Heart left ventricle (tissue), 13 donors: ENCODE results near the gene MACROD1.

Source experiments
- POLR2A ChIP-seq, 2 donors: fragments of 450-650 bp; IDR thresholded peaks; one replicate each; pipeline ENCODE4 v1.6.1; 2017; ENCODE audit warnings: antibody characterized with exemption in 2 of 2, mild to moderate bottlenecking in 2 of 2, moderate library complexity in 2 of 2
- TF ChIP-seq, protein P1 (sequence below), 12 donors: fragments of 200-600 bp; sonication (generic) in 4 of 12; IDR thresholded peaks; one replicate each; pipeline versions ENCODE4 v1.5.0 to v1.8.0; 2018 to 2022; ENCODE audit warnings: antibody characterized with exemption in 12 of 12, mild to moderate bottlenecking in 5 of 12
- donor health status: ischemic (EF 13 %, LVEDD 7.1; RV severe dilation, severe dysfunction).
- donor health status: DM: no; HTN: yes; CAD: no.
- donor health status: DM: no; HTN: no; CAD: no.
- donor health status: ischemic (EF 25% LVEDD 6.9; RV normal size, moderate dysfunction).
- donor health status: ischemic (EF 25% LVEDD 5.7; RV mildly dilated, moderate dysfunction).
- donor health status: ischemic (EF 35%, LVEDD 5.7; RV mildly dilated, moderate dysfunction).
- donor health status: nonischemic (EF 11% LVEDD 7.7; RV severe dilation, severe dysfunction).
- donor health status: DM: yes; HTN: yes; CAD: no.
- donor health status: PGD.
- donor health status: ischemic (EF 29% LVEDD 5.4; RV normal size, mild dysfunction).
- donor health status: nonischemic (EF 23%, LVEDD 6.1; RV moderate dilation, normal function).

DNA sequence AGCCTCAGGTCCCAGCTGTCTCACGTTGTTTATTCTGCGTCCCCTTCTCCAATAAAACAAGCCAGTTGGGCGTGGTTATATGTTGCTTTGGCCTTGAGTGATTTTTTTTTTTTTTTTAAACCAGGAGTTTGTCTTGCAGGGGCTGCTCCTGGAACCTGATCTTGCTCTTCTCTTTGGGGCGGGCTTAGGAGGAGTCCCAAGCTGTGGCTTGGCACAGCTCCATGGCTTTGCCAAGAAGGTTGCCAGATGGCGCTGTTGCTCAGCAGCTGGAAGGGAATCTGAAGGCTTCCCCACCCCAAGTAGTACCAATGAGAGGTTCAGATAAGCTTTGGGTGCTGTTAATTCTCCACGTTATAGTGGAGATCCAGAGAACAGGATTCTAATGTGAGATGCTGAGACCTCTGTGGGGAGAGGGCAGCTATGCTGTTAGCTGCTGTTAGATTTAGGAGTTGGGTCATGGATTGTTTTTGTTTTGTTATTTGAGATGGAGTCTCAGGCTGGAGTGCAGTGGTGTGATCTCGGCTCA is 38.6 kb upstream of the MACROD1 start:
- TF ChIP-seq, protein P1, sequence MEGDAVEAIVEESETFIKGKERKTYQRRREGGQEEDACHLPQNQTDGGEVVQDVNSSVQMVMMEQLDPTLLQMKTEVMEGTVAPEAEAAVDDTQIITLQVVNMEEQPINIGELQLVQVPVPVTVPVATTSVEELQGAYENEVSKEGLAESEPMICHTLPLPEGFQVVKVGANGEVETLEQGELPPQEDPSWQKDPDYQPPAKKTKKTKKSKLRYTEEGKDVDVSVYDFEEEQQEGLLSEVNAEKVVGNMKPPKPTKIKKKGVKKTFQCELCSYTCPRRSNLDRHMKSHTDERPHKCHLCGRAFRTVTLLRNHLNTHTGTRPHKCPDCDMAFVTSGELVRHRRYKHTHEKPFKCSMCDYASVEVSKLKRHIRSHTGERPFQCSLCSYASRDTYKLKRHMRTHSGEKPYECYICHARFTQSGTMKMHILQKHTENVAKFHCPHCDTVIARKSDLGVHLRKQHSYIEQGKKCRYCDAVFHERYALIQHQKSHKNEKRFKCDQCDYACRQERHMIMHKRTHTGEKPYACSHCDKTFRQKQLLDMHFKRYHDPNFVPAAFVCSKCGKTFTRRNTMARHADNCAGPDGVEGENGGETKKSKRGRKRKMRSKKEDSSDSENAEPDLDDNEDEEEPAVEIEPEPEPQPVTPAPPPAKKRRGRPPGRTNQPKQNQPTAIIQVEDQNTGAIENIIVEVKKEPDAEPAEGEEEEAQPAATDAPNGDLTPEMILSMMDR (IDR thresholded peaks at IDR 0.05), result peak; percentile 55 to 84 (median 68)
- TF ChIP-seq POLR2A (IDR thresholded peaks at IDR 0.05), result no peak
